Smooth muscle cell (in vitro differentiated cells): ENCODE measurements around the gene LMO4. TPM values are rescaled to one million over a fixed set of nuclear protein-coding genes. Genes with fewer than 3 reads are reported as not detected.

Source experiments
- DNase-seq: peaks from one replicate; lab custom pipeline; 2025; ENCODE audit not compliant: unreplicated experiment; lab: John Stamatoyannopoulos, UW
- H2AFZ ChIP-seq: fragments of 200-600 bp; sonication (generic); 2 replicates; pipeline ENCODE4 v1.6.0; 2016; ENCODE audit warnings: antibody characterized with exemption, low read depth, mild to moderate bottlenecking
- H3F3A ChIP-seq: fragments of 200-600 bp; sonication (generic); 2 replicates; pipeline ENCODE4 v1.6.0; 2017; ENCODE audit warnings: antibody characterized with exemption, low read depth
- H3K27ac ChIP-seq: fragments of 200-600 bp; sonication (generic); 2 replicates; pipeline ENCODE4 v1.5.1; 2016; ENCODE audit warnings: low read depth, mild to moderate bottlenecking
- H3K27me3 ChIP-seq: fragments of 200-600 bp; sonication (generic); 2 replicates; pipeline ENCODE4 v1.6.1; 2016; ENCODE audit warnings: low read depth, mild to moderate bottlenecking
- H3K36me3 ChIP-seq: fragments of 200-600 bp; sonication (generic); 2 replicates; pipeline ENCODE4 v1.5.1; 2016; ENCODE audit warnings: low read depth
- H3K4me1 ChIP-seq: fragments of 200-600 bp; sonication (generic); 2 replicates; pipeline ENCODE4 v1.5.1; 2016; ENCODE audit warnings: low read depth
- H3K4me2 ChIP-seq: fragments of 200-600 bp; sonication (generic); 2 replicates; pipeline ENCODE4 v1.6.0; 2016; ENCODE audit warnings: mild to moderate bottlenecking
- H3K4me3 ChIP-seq: fragments of 200-600 bp; sonication (generic); 2 replicates; pipeline ENCODE4 v1.5.1; 2016; ENCODE audit warnings: mild to moderate bottlenecking
- H3K79me2 ChIP-seq: fragments of 200-600 bp; sonication (generic); 2 replicates; pipeline ENCODE4 v1.6.0; 2016; ENCODE audit warnings: low read depth, mild to moderate bottlenecking
- H3K9ac ChIP-seq: fragments of 200-600 bp; sonication (generic); 2 replicates; pipeline ENCODE4 v1.6.0; 2016; ENCODE audit warnings: low read depth
- H3K9me3 ChIP-seq: fragments of 200-600 bp; sonication (generic); replicated peaks from 2 replicates; pipeline ENCODE4 v1.5.1; 2016; ENCODE audit warnings: low read depth
- H4K20me1 ChIP-seq: fragments of 200-600 bp; sonication (generic); 2 replicates; pipeline ENCODE4 v1.6.0; 2016; ENCODE audit warnings: low read depth
- WGBS: methylation state at CpG from one replicate; pipeline ENCODE4 v1.1.7; 2016; ENCODE audit warnings: low lambda C conversion rate; 5-methylcytosine and 5-hydroxymethylcytosine counted together
- polyA plus RNA-seq: library from polyadenylated mRNA; unstranded; fragments of >200 nt; fragmentation: Nextera tagmentation; extraction: Ambion mirVana; gene quantifications from 2 replicates; pipeline ENCODE4 v1.2.1, GENCODE V29; 2016
- total RNA-seq: library from RNA; depleted of rRNA; stranded (reverse); fragments of >200 nt; gene quantifications from 2 replicates; pipeline ENCODE4 v1.2.3, GENCODE V29; 2014
- TF ChIP-seq, protein P1 (sequence below): fragments of 200-600 bp; sonication (generic); IDR thresholded peaks from 2 replicates; pipeline ENCODE4 v1.5.1; 2017; ENCODE audit warnings: borderline replicate concordance, mild to moderate bottlenecking, antibody characterized with exemption; ENCODE audit not compliant: insufficient read depth, poor library complexity, severe bottlenecking

The LMO4 gene, protein sequence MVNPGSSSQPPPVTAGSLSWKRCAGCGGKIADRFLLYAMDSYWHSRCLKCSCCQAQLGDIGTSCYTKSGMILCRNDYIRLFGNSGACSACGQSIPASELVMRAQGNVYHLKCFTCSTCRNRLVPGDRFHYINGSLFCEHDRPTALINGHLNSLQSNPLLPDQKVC
- total RNA-seq = 140 and 166 TPM in 2 replicates
- 54.2 and 56.5 TPM in 2 replicates for polyA plus RNA-seq

- no peaks in the 10 kb centered on the region for H3K27me3 ChIP-seq
- H3K36me3 ChIP-seq = no peaks in the 10 kb centered on the region
- peaks cover 27% of the 10 kb centered on the region for H3K4me1 ChIP-seq
- peak; percentile 75 for DNase-seq
- no peaks in the 10 kb centered on the region for H3K9me3 ChIP-seq
- H3K79me2 ChIP-seq = peaks cover 46% of the 10 kb centered on the region
- TF ChIP-seq, protein P1, sequence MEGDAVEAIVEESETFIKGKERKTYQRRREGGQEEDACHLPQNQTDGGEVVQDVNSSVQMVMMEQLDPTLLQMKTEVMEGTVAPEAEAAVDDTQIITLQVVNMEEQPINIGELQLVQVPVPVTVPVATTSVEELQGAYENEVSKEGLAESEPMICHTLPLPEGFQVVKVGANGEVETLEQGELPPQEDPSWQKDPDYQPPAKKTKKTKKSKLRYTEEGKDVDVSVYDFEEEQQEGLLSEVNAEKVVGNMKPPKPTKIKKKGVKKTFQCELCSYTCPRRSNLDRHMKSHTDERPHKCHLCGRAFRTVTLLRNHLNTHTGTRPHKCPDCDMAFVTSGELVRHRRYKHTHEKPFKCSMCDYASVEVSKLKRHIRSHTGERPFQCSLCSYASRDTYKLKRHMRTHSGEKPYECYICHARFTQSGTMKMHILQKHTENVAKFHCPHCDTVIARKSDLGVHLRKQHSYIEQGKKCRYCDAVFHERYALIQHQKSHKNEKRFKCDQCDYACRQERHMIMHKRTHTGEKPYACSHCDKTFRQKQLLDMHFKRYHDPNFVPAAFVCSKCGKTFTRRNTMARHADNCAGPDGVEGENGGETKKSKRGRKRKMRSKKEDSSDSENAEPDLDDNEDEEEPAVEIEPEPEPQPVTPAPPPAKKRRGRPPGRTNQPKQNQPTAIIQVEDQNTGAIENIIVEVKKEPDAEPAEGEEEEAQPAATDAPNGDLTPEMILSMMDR = no peak
- peak within 1 kb of the TSS; percentile 91 for H3K9ac ChIP-seq
- H2AFZ ChIP-seq = peak within 1 kb of the TSS; percentile 52
- no peaks in the 10 kb centered on the region for H3F3A ChIP-seq
- H3K4me3 ChIP-seq = peak within 1 kb of the TSS; percentile 96
- H3K4me2 ChIP-seq = peak within 1 kb of the TSS; percentile 87
- under 1% methylated on average over 55 of the region's 93 CpGs for WGBS
- peak within 1 kb of the TSS; percentile 90 for H3K27ac ChIP-seq
- peaks cover 22% of the 10 kb centered on the region for H4K20me1 ChIP-seq
Observed at GRCh38 chr1:87328272-87329050, at the start of gene LMO4. LMO4 (plus strand) TSS chr1:87328880; CDS start chr1:87332016, 3,136 bp downstream.

DNA sequence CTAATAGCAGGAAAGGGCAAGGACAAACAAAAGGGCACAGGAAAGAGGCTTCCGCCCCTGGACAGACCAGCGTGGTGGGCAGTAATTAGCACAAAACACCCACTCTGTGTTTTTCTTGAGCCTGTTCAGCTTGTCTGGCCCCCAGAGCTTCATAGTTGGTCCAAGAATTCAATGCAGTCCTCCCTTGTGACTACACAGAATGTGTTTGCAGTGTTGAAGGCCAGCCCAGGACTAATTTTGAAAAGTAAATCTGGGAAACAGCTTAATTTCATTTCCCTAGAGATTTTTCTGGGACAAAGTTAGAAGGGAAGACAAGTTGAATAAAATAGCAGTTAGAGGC lies 49.2 kb upstream of the LMO4 start:
- Histone ChIP-seq H3K9me3 (no peaks in the 10 kb centered on the region), H2AFZ (peak overlapping the region; percentile 63), H3K4me3 (no peak overlapping the region), H3K36me3 (no peaks in the 10 kb centered on the region), H3K79me2 (no peaks in the 10 kb centered on the region), H3F3A (peaks cover 3% of the 10 kb centered on the region), H3K4me1 (peaks cover 10% of the 10 kb centered on the region), H3K27me3 (no peaks in the 10 kb centered on the region), H3K9ac (no peak overlapping the region), H4K20me1 (no peaks in the 10 kb centered on the region), H3K4me2 (peak overlapping the region; percentile 73), H3K27ac (peak overlapping the region; percentile 90)
- no peak for DNase-seq
- TF ChIP-seq, protein P1 = no peak
- WGBS = 21% methylated on average over 2 of the region's 2 CpGs

- H3K9ac ChIP-seq = no peak overlapping the region
- H3K27me3 ChIP-seq = no peaks in the 10 kb centered on the region
- DNase-seq = no peak
- H3F3A ChIP-seq = peaks cover 3% of the 10 kb centered on the region
- no peaks in the 10 kb centered on the region for H3K9me3 ChIP-seq
- H3K27ac ChIP-seq = peak overlapping the region; percentile 90
- H3K4me2 ChIP-seq = peak overlapping the region; percentile 73
- peak overlapping the region; percentile 63 for H2AFZ ChIP-seq
- H3K36me3 ChIP-seq = no peaks in the 10 kb centered on the region
- peaks cover 10% of the 10 kb centered on the region for H3K4me1 ChIP-seq
- H4K20me1 ChIP-seq = no peaks in the 10 kb centered on the region
- TF ChIP-seq, protein P1 = no peak
- no peak overlapping the region for H3K4me3 ChIP-seq
- H3K79me2 ChIP-seq = no peaks in the 10 kb centered on the region
- 75% methylated on average over 2 of the region's 2 CpGs for WGBS
Observed at GRCh38 chr1:87279966-87280535, 48.6 kb upstream of the LMO4 start.
